SJCRH30 (cell line): ENCODE data around the gene ZNF296. TPM values are rescaled to one million over a fixed set of nuclear protein-coding genes. Genes with fewer than 3 reads are reported as not detected.

Experiments
- DNase-seq, 2 experiments: peaks; one replicate each; pipeline ENCODE4 v3.0.0-alpha.2; 2015 to 2020
- H3K27ac ChIP-seq: fragments of 250-450 bp; sonication (Bioruptor Pico); 2 replicates; pipeline ENCODE4 v1.5.1; 2020; ENCODE audit warnings: mild to moderate bottlenecking, moderate library complexity
- H3K27me3 ChIP-seq: fragments of 250-450 bp; sonication (Bioruptor Pico); 2 replicates; pipeline ENCODE4 v1.5.1; 2020; ENCODE audit warnings: mild to moderate bottlenecking, moderate library complexity
- H3K36me3 ChIP-seq: fragments of 250-450 bp; sonication (Bioruptor Pico); 2 replicates; pipeline ENCODE4 v1.5.1; 2020; ENCODE audit warnings: mild to moderate bottlenecking, moderate library complexity
- H3K4me1 ChIP-seq: fragments of 250-450 bp; sonication (Bioruptor Pico); 2 replicates; pipeline ENCODE4 v1.5.1; 2020; ENCODE audit warnings: mild to moderate bottlenecking, moderate library complexity
- H3K4me3 ChIP-seq: fragments of 250-450 bp; sonication (Bioruptor Pico); 2 replicates; pipeline ENCODE4 v1.5.1; 2020; ENCODE audit warnings: mild to moderate bottlenecking, moderate library complexity
- H3K9me3 ChIP-seq: fragments of 250-450 bp; sonication (Bioruptor Pico); replicated peaks from 2 replicates; pipeline ENCODE4 v1.5.1; 2020; ENCODE audit warnings: mild to moderate bottlenecking, moderate library complexity
- total RNA-seq: library from RNA; depleted of rRNA; stranded (reverse); fragments of >200 nt; shearing (Covaris generic); gene quantifications from 2 replicates; pipeline ENCODE4 v1.2.3, GENCODE V29; 2014

The ZNF296 gene
- total RNA-seq, 1 experiment from 2014 or later = not detected

DNA sequence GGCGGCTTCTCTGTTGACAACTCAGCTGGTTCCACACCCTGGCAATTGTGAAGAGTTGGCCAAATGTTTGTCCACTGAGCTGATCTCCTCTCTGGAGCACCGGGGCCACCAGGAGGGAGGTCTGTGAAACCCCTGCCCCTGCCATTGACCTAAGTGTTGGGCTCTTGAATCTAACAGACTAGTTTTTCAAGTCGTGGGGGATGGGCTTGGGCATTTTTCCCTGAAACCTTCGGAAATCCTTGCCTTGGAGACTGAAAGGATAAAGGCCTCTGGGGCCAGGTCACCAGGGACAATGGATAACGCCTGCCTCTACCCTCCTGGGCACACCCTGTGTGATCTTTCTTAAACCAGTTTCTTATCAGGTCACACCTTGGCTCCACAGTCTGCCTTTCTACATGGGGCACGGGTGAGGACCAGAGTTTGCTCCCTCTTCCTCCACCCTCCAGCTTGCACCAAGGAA is 3.7 kb upstream of the ZNF296 start:
- H3K27ac ChIP-seq = peak overlapping the region; percentile 70
- H3K4me3 ChIP-seq = peak overlapping the region; percentile 99
- H3K27me3 ChIP-seq = no peaks in the 10 kb centered on the region

DNA sequence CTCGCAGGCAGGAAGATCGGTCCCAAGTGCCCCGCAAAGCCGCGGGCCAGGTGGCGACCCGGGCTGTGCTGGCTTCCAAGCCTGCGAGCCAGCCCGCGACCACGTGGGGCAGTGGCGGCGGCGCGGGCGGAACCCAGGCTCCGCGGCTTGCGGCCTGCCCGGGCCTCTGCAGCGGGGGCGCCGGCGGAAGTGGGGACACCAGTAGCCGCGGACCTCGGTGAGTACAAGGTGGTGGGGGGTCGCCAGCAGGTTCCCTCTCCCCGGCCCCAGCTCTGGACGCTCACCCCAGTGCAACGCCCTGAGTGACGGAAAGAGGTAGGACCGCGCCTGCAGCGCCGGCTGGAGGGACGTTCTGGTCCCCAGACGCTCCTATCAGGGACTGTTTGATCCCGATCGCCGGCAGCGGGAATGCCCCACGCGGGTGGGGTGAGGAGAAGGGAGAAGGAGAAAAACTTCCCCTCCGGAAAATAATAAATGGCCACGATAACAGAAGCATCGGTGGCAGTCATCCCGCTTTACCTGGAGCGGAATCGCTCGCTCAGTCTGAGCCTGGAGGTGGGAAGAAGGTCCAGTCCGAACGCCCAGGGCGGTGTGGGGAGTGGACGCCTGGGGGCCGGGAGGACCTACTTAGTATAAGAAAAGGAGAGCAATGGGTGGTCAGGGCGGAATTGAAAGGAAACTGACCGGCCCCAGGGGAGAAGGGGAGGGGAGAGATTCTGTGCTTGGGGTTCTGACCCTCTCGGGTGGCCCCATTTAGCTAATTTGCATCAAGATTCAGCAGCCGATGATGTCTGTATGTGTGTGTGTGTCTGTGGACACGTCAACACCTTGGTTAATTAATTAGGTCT is 3.0 kb upstream of the ZNF296 start, which contains the start of gene GEMIN7:
GEMIN7 (plus strand) TSS at position 198 of the 848 bp plus-strand sequence. CDS start 10,855 bp downstream, outside the sequence.
- peak within 1 kb of the TSS; percentile 99 for H3K4me3 ChIP-seq
- no peaks in the 10 kb centered on the region for H3K27me3 ChIP-seq
- peak within 1 kb of the TSS; percentile 70 for H3K27ac ChIP-seq
- no peaks in the 10 kb centered on the region for H3K9me3 ChIP-seq
- peaks cover 6% of the 10 kb centered on the region; the same call in 1 of the 2 replicates for H3K36me3 ChIP-seq
- no peaks in the 10 kb centered on the region for H3K4me1 ChIP-seq
- DNase-seq = peak; percentile 78 to 82

More for the DNA sequence above, 3.7 kb upstream of the ZNF296 start:
- H3K4me1 ChIP-seq = no peaks in the 10 kb centered on the region
- H3K9me3 ChIP-seq = no peaks in the 10 kb centered on the region
- peaks cover 11% of the 10 kb centered on the region; the same call in 1 of the 2 replicates for H3K36me3 ChIP-seq
- DNase-seq = no peak

DNA sequence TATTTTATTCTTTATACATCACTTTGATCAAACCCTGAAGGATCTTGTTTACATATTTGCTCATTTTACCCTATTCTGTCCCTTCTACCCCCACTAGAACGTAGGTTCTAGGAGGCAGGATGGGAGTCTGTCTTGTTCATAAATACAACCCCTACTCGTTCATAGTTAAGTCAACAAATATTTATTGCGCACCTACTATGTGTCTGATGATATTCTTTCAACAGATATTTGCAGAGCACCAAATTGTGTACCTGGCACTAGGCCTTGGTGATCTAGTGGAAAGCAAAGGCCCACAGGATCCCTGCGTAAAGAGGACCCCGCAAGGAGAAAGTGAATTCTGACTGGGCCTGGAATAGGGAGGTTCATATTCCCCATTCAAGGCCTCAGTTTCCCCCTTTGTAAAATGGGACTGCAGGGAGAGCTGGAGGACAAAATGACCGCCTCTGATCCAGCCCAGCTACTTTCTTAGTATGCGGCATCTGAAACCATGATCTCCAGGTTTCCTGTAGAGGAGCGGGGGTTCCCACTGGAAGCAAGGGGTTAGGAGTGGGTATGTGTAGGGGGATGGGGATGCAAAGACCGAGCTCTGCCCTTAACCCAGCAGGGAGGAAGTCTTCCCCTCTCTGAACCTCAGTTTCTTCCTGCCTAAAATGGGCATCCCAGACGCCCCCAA is 2.2 kb upstream of the ZNF296 start:
- Histone ChIP-seq H3K4me1 (no peaks in the 10 kb centered on the region), H3K27ac (peak overlapping the region; percentile 70), H3K27me3 (no peaks in the 10 kb centered on the region), H3K9me3 (no peaks in the 10 kb centered on the region), H3K36me3 (peaks cover 6% of the 10 kb centered on the region; the same call in 1 of the 2 replicates), H3K4me3 (peak overlapping the region; percentile 99)
- no peak for DNase-seq

DNA sequence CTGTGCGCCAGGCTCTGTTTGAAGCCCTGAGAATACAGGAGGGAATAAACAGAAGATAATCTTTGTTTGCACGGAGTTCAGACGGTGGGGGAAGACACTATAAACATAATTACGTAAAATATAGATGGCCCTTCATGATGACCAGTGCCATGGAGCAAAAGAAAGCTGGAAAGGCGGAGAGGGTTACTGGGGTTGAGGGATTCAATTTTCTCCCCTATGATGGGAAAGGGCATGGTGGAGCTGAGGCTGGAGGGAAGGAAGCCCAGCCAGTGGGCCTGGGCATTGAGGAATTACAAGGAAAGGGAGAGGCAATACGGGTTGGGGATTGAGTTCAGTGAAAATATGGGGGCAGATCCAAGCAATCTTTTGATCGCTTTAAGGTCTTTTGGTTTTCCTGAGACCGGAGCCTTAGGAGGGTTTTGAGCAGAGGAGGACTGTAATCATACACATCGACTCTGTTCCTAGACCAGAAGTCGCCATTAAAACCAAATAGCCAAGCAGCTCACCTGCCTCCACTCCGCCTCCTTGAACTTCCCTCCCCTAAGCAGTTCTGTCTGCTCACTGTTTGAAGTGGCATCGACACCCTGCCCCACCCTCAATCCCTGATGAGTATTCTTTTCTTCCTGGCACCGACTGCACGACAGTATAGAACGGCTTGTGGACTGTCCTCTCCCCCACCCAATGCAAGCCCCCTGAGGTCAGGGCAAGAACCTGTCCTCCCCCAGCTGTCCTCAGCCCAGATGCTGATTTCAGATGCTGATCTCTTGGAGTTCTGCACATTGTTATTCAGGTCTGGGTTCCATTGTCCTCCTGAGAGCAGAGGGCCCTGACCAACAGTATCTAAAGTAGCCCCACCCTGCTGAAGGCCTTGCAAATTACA is 813 bp upstream of the ZNF296 start:
- H3K9me3 ChIP-seq = no peaks in the 10 kb centered on the region
- no peaks in the 10 kb centered on the region for H3K27me3 ChIP-seq
- no peaks in the 10 kb centered on the region for H3K4me1 ChIP-seq
- H3K4me3 ChIP-seq = no peak overlapping the region
- no peak for DNase-seq
- H3K27ac ChIP-seq = no peak overlapping the region
- peaks cover 6% of the 10 kb centered on the region; the same call in 1 of the 2 replicates for H3K36me3 ChIP-seq

DNA sequence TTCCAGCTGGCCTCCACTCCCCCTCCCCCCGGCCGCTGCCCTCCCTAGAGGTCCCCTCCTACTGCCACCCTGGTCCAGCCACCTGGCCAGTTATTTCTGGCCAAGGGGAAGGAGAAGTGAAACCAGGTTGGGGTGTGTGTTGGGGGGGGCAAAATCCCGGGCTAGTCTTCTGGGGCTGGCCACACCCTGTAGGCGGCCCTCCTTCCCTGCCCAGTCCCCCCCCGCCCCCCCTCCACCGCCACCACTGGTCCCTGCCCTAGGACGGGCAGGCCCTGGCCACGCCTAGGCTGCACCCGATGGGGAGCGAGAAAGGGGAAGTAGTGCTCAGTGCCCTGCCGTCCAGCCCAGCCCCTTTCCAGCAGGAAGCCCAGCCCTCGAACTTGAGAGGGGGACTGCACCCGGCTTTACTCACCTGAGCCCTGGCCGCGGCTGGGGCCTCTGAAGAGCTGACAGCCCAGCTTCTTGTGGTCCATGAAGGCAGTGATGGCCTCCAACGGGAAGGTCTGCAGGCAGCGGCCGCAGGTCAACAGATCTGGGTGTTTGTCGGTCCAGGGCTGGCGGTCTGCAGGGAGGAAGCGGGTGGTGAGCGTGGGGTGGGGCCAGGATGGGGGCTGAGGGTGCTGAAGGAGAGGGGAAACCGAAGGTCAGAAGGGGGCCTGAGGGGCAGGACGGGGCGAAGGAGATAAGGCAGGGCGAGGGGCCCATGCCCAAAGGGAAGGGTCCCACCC is 813 bp downstream of the ZNF296 start:
- Histone ChIP-seq H3K36me3 (peaks cover 1% of the 10 kb centered on the region; the same call in 1 of the 2 replicates), H3K4me3 (no peak overlapping the region), H3K9me3 (no peaks in the 10 kb centered on the region), H3K4me1 (no peaks in the 10 kb centered on the region), H3K27ac (no peak overlapping the region), H3K27me3 (no peaks in the 10 kb centered on the region)
- DNase-seq = peak; percentile 18 to 25

DNA sequence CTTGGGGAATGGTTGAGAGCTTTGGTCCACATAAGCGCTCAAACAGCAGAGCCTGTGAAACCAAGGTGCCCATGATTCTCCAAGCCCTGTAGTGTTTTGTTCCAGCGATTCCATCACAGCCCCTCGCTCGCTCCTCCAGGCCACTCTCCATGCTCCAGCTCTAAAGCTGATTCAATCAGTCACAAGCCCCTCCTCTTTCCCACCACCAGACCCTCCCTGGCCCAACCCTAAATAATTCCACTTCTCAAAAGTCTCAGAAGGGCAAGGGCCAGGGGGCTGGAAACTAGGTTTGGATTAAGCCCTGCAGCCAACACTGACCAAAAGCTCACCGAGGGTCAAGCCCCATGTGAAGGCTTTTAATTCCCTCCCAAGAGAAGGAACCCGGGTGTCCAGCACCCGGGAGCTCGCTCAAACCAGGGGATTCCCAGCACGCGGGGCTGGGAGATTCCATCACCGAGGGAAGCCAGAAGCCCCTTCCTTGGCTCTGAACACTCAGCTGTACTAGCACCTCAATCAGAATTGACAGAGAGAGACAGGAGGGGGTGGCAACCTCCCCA is 1.5 kb downstream of the ZNF296 start:
- no peaks in the 10 kb centered on the region for H3K27me3 ChIP-seq
- no peak overlapping the region for H3K4me3 ChIP-seq
- no peaks in the 10 kb centered on the region for H3K4me1 ChIP-seq
- DNase-seq = no peak
- peaks cover 6% of the 10 kb centered on the region; the same call in 1 of the 2 replicates for H3K36me3 ChIP-seq
- H3K9me3 ChIP-seq = no peaks in the 10 kb centered on the region
- H3K27ac ChIP-seq = no peak overlapping the region

DNA sequence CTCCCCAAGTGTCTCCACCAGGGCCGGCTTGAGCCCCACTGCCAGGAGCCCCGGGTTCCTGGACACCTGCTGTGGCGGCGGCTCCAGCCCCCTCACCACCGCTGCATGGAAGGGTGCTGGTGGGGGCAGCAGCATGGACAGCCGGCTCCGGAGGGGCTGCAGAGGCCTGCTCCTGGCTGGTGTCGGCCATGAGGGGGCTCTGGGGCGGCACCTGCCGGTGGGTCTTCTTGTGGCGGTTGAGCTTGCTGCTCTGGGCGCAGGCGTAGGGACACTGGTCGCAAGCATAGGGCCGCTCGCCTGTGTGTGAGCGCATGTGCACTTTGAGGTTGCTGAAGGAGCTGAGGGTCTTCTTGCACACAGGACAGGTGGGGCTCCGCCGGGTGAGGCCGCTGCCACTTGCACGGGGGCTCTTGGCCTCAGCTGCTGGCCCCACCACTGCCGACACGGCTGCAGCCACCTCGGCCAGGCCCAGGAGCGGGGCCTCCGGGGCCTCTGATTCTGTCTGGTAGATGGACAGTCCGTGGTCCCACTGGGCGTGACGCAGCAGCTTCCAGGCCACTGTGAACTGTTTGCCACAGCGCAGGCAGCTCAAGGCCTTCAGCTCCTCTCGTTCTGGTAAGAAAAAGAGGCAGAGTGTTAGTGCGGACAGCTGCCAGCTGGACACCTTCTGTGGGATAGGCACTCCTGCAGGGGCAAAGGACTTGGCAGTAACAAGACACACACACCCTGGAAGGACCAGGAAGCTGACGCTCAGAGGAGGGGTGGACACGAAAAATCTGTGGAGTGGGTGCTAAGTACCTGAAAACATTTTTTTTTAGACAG is 4.1 kb downstream of the ZNF296 start:
- Histone ChIP-seq H3K4me3 (no peak overlapping the region), H3K36me3 (peaks cover 10% of the 10 kb centered on the region; the same call in 1 of the 2 replicates), H3K9me3 (no peaks in the 10 kb centered on the region), H3K27me3 (no peaks in the 10 kb centered on the region), H3K27ac (no peak overlapping the region), H3K4me1 (no peaks in the 10 kb centered on the region)
- DNase-seq = no peak

DNA sequence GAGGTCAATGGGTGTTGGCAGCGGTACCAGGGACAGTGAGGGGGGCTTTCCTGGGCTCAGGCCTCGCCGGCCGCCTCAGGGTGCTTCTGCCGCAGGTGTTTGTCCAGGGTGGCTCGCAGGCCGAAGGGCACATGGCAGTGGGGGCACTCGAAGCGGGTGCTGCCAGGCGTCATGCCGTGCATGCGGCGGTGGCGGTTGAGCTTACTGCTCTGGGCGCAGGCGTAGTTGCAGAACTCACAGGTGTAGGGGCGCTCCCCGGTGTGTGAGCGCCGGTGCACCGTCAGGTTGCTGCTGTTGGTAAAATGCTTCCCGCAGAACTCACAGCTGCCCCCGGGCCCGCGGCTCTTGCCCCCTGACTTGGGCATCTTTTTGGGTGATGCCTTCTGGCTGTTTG is 4.7 kb downstream of the ZNF296 start:
- peaks cover 14% of the 10 kb centered on the region; the same call in 1 of the 2 replicates for H3K36me3 ChIP-seq
- H3K4me3 ChIP-seq = no peak overlapping the region
- no peak for DNase-seq
- H3K27ac ChIP-seq = no peak overlapping the region
- no peaks in the 10 kb centered on the region for H3K27me3 ChIP-seq
- H3K4me1 ChIP-seq = no peaks in the 10 kb centered on the region
- no peaks in the 10 kb centered on the region for H3K9me3 ChIP-seq

DNA sequence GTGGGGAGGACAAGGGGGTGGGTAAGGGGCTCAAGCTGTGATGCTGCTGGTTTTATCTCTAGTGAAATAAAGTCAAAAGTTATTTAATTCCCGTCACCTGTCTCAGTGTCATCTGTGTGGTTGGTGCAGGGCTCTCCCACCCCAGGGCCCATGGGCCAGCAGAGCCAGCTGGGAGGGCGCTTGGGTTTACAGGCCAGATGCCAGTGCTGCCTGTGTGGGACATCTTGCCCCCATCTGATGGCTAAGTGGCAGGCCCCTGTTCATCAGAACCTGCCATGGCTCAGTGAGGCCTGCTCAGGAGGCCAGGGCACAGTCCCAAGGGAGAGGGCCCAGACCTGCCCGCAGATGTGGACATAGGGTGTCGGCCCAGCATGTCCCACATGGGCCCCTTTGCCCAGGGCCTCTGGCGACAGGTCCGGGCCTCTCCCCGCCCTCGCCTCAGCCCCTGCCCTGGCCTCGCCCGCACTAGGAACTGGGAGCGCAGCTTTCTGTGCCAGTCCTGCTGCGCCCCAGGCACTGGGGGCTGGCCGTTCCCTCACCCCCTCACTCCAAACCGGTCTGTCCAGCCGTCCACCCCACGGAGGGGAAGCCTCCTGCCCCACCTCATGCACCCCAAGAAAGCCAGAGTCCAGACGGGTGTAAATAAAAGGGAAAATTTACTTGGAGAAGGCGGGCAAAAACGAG is 5.3 kb downstream of the ZNF296 start:
- Histone ChIP-seq H3K27ac (no peak overlapping the region), H3K4me3 (no peak overlapping the region), H3K9me3 (no peaks in the 10 kb centered on the region), H3K27me3 (no peaks in the 10 kb centered on the region), H3K36me3 (peaks cover 14% of the 10 kb centered on the region; the same call in 1 of the 2 replicates), H3K4me1 (no peaks in the 10 kb centered on the region)
- DNase-seq = no peak

DNA sequence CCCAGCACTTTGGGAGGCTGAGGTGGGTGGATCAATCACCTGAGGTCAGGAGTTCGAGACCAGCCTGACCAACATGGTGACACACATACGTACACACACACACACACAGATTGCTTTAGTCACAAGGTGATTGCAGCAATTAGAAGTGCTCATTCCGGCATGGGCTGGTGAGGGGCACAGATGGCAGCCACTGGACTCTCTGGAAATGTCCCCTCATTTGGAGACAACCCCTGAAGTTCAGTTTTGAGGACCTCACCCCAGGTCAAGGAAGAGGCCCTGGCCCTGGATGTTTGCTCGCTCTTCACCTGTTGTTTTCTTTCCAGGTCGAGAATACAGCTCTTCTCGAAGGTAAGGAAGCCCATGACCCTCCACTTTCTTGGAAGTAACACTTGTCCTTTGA is 6.1 kb downstream of the ZNF296 start:
- DNase-seq = no peak
- Histone ChIP-seq H3K27me3 (no peaks in the 10 kb centered on the region), H3K4me3 (no peak overlapping the region), H3K36me3 (peaks cover 14% of the 10 kb centered on the region; the same call in 1 of the 2 replicates), H3K9me3 (no peaks in the 10 kb centered on the region), H3K4me1 (no peaks in the 10 kb centered on the region), H3K27ac (no peak overlapping the region)

DNA sequence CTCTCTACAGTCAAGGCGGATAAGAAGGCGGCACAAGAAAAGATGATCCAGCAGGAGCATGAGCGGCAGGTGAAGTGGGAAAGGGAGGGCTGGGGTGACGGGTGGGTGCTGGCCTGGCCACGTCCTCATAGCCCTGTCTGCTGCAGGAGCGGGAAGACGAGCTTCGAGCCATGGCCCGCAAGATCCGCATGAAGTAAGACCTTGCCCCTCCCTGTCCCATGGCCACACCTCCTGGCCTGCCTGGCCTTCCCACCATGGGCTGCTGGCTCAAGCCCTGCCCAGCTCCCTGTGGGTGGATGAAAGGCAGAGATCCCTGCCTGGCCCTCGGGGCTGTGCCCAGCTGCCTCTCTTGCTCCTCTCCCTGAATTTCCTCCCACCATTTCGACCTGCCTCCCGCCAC is 7.2 kb downstream of the ZNF296 start:
- peak; percentile 23 to 27 for DNase-seq
- H3K36me3 ChIP-seq = peaks cover 21% of the 10 kb centered on the region; the same call in 1 of the 2 replicates
- H3K4me3 ChIP-seq = no peak overlapping the region
- H3K4me1 ChIP-seq = no peaks in the 10 kb centered on the region
- H3K9me3 ChIP-seq = no peaks in the 10 kb centered on the region
- H3K27me3 ChIP-seq = no peaks in the 10 kb centered on the region
- no peak overlapping the region for H3K27ac ChIP-seq

DNA sequence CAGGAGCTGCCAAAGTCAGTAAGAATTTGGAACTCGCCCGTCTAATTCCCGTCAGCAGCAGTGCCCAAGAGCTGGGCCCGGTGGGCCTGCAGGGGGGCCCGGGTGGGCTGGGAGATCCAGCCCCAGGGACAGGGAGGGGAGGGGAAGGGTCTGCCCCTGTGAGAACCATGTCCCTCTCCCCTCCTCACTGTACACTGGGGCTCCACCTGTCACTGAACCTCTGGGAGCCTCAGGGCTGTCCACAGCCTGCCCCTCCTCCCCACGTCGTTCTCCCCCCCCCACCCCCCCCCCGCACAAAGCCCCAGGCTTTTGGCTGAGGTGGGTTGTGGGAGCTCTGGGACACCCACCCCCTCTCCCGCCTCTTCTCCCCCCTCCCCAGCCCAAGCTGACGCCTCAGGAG is 8.2 kb downstream of the ZNF296 start:
- no peak overlapping the region for H3K27ac ChIP-seq
- no peaks in the 10 kb centered on the region for H3K9me3 ChIP-seq
- no peaks in the 10 kb centered on the region for H3K27me3 ChIP-seq
- peaks cover 27% of the 10 kb centered on the region for H3K36me3 ChIP-seq
- no peak for DNase-seq
- H3K4me1 ChIP-seq = no peaks in the 10 kb centered on the region
- no peak overlapping the region for H3K4me3 ChIP-seq
